Effector CD4-positive, alpha-beta T cell (primary cell): Measurements from ENCODE around the gene BBS9.
"Not testable (repeated sequence)": the region's sequence is repeated elsewhere in the genome, so short reads cannot be mapped to it uniquely, and the experiment has no call there.

Experiments used
- DNase-seq: peaks from one replicate; pipeline ENCODE4 v3.0.0-alpha.2; 2020
- total RNA-seq: gene quantifications from one replicate; lab custom pipeline; 2026; lab: John Stamatoyannopoulos, UW

Gene BBS9
- total RNA-seq: 28.5 reads per million, percentile 55 among the genes with 10 or more reads in this experiment

- peak; percentile 85 for DNase-seq
Observed at GRCh38 chr7:33128990-33129805, at the start of gene BBS9. BBS9 (plus strand) TSS chr7:33129564; CDS start chr7:33146253, 16,689 bp downstream.

- DNase-seq: no peak
Observed at GRCh38 chr7:33079763-33080690, 49.3 kb upstream of the BBS9 start.

- no peak for DNase-seq
Observed at GRCh38 chr7:33087356-33087755, 42.0 kb upstream of the BBS9 start.

- DNase-seq: no peak
Observed at GRCh38 chr7:33087858-33088257, 41.5 kb upstream of the BBS9 start.

GRCh38 chr7:33089142-33089541 is 40.2 kb upstream of the BBS9 start:
- DNase-seq: no peak

GRCh38 chr7:33091111-33091531 is 38.2 kb upstream of the BBS9 start:
- DNase-seq: no peak

GRCh38 chr7:33091641-33092191 is 37.6 kb upstream of the BBS9 start:
- DNase-seq: no peak

- no peak for DNase-seq
Observed at GRCh38 chr7:33093266-33093665, 36.1 kb upstream of the BBS9 start.

- DNase-seq: not testable (repeated sequence)
Observed at GRCh38 chr7:33094745-33095275, 34.6 kb upstream of the BBS9 start.

- no peak for DNase-seq
Observed at GRCh38 chr7:33099154-33099940, 30.0 kb upstream of the BBS9 start.

- DNase-seq: no peak
Observed at GRCh38 chr7:33100770-33101169, 28.6 kb upstream of the BBS9 start.

GRCh38 chr7:33101906-33102305 is 27.5 kb upstream of the BBS9 start:
- no peak for DNase-seq

GRCh38 chr7:33107136-33108066 is 22.0 kb upstream of the BBS9 start:
- DNase-seq: peak; percentile 43

GRCh38 chr7:33108554-33109004 is 20.8 kb upstream of the BBS9 start:
- no peak for DNase-seq

- DNase-seq: peak; percentile 64
Observed at GRCh38 chr7:33109005-33109757, 20.2 kb upstream of the BBS9 start, which contains the start of gene RP9. RP9 (minus strand) TSS chr7:33109404; CDS start chr7:33109372, 32 bp downstream.

- no peak for DNase-seq
Observed at GRCh38 chr7:33109758-33110238, 19.6 kb upstream of the BBS9 start.

GRCh38 chr7:33111614-33112013 is 17.8 kb upstream of the BBS9 start:
- DNase-seq: no peak

- DNase-seq: no peak
Observed at GRCh38 chr7:33114976-33115375, 14.4 kb upstream of the BBS9 start.

- no peak for DNase-seq
Observed at GRCh38 chr7:33118383-33118782, 11.0 kb upstream of the BBS9 start.

- no peak for DNase-seq
Observed at GRCh38 chr7:33127085-33127484, 2.3 kb upstream of the BBS9 start.
